Measurements from ENCODE around the gene IDE.

DNA sequence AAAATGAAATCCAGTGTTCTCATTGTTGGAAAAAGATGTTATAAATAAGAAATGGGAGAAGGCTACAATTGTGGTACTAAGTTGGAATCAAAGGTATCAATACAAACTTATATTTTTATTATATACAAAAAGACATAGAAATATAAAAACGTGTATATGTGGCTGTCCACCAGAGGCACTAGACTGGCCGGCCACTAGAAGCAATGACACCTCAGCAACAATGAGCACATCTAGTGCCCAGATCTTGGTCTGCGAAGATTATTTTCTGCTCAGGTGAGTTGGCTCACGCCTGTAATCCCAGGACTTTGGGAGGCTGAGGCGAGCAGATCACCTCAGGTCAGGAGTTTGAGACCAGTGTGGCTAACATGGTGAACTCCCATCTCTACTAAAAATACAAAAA, 21.6 kb downstream of the IDE start:
- TF ChIP-seq CTCF (conservative IDR thresholded peaks at IDR 0.05): peak; percentile 43; the same call in 1 of the 2 replicates
- no peak for TF ChIP-seq EZH2 (IDR thresholded peaks at IDR 0.05; ENCODE audit: low read depth)
